ENCODE measurements around the gene CROCC2. TPM values are rescaled to one million over a fixed set of nuclear protein-coding genes. Genes with fewer than 3 reads are reported as not detected.

The CROCC2 gene
- polyA plus RNA-seq, 1 experiment: not detected

DNA sequence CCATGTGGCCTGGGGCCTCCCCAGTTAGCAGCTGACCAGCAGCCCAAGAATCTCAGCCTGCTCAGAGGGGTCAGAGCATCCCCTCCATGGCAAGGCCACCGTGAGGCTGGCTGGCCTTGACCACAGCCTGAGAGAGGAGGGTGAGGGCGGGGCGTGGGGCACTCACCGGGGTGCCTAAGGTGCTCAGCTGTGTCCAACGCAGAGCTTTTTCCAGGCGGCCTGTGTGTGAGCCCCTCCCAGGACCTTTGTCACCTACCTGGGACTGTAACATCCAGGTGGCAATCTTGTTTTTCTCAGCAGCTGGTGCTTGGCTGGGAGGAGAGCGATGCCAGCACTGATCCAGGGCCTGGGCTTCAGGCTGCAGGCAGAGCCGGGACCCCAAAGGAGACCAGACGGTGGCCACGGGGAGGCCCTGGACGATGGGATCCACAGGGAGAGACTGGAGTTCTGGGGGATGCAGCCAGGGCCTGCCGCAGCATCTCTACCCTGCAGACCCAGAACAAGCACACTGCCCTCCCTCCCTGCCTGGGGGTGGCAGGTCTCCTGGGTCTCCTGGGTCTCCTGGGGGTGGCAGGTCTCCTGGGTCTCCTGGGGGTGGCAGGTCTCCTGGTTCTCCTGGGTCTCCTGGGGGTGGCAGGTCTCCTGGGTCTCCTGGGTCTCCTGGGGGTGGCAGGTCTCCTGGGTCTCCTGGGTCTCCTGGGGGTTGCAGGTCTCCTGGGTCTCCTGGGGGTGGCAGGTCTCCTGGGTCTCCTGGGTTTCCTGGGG lies 104.6 kb downstream of the CROCC2 start:
- H3K4me3 ChIP-seq (ENCODE audit: low read depth, low read length): no peak overlapping the region; the same call in 1 of the 2 replicates
- TF ChIP-seq, protein P1, sequence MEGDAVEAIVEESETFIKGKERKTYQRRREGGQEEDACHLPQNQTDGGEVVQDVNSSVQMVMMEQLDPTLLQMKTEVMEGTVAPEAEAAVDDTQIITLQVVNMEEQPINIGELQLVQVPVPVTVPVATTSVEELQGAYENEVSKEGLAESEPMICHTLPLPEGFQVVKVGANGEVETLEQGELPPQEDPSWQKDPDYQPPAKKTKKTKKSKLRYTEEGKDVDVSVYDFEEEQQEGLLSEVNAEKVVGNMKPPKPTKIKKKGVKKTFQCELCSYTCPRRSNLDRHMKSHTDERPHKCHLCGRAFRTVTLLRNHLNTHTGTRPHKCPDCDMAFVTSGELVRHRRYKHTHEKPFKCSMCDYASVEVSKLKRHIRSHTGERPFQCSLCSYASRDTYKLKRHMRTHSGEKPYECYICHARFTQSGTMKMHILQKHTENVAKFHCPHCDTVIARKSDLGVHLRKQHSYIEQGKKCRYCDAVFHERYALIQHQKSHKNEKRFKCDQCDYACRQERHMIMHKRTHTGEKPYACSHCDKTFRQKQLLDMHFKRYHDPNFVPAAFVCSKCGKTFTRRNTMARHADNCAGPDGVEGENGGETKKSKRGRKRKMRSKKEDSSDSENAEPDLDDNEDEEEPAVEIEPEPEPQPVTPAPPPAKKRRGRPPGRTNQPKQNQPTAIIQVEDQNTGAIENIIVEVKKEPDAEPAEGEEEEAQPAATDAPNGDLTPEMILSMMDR (IDR thresholded peaks at IDR 0.05; ENCODE audit: insufficient read depth, low read depth, low read length): no peak
- ChIA-PET CTCF (interaction anchor here (0.6 to 1.7 kb wide), 4 partner anchors 10 to 186 kb away, joined by 3 to 14 read pairs (median 4); no protein-coding TSS in a partner anchor), POLR2A (interaction anchor here (0.6 kb wide), 1 partner anchor 477 kb away, joined by 4 read pairs; no protein-coding TSS in a partner anchor)
- DNase-seq (ENCODE audit: low read depth): no peak
- H3K36me3 ChIP-seq (ENCODE audit: control insufficient read depth, insufficient read depth, low read length): no peaks in the 10 kb centered on the region
- H3K27me3 ChIP-seq (ENCODE audit: control insufficient read depth, insufficient read depth, low read length): no peaks in the 10 kb centered on the region

DNA sequence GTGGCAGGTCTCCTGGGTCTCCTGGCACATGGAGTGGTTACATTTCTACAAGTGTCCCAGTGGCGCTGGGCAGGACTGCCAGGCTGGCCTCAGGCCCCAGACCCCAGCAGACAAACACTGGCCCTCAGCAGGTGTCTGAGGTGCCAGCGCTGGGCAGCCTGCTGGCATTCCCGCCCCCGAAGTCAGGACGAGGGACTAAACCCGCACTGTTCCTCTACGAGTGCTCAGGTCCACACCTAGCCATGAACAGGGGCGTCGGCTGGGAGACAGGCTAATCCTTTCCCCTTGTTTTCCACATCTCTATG lies 105.1 kb downstream of the CROCC2 start:
- ChIA-PET POLR2A (no interaction called here), CTCF (interaction anchor here (0.9 kb wide), 1 partner anchor 11 kb away, joined by 3 read pairs; no protein-coding TSS in a partner anchor)
- no peak for DNase-seq (ENCODE audit: low read depth)
- Histone ChIP-seq H3K27me3 (ENCODE audit: control insufficient read depth, insufficient read depth, low read length) (no peaks in the 10 kb centered on the region), H3K36me3 (ENCODE audit: control insufficient read depth, insufficient read depth, low read length) (no peaks in the 10 kb centered on the region), H3K4me3 (ENCODE audit: low read depth, low read length) (no peak overlapping the region)
- TF ChIP-seq, protein P1 (IDR thresholded peaks at IDR 0.05; ENCODE audit: insufficient read depth, low read depth, low read length): no peak

DNA sequence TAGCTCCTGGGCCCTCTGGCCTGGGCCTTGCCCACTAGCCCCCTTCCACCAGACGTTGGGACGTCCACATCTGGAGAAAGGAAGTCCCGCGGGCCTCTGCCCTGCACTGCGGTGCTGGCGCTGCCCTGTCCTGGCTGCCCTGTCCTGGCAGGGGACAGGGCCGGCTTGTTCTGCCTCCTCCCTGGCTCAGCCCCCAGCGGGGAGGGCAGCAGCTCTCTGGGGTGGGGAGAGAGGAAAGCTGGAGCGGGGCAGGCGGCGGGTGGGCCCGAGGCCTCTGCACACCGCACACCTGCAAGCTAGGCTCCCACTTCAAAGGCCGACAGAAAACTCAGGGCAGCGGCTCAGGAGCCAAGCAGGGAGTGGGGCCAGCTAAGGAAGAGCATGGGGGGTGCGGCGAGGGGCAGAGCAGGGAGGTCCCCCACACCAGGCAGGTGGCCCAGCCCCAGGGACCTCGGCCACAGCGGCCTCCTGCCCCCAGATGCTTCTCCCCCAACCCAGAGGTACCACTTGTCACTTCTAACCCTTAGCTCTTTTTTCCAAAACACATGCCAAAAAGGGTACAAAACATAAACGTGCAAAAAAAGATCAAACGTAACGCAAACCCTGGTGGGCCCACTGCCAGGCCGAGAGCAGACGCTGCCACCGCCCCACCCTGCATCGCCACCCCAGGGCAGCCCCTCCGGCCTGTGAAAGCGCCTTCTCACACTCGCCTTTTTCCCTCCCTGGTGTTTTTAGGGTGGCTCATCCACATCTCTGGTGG lies 105.8 kb downstream of the CROCC2 start:
- ChIA-PET POLR2A (no interaction called here), CTCF (interaction anchor here (0.9 kb wide), 1 partner anchor 10 kb away, joined by 3 read pairs; no protein-coding TSS in a partner anchor)
- H3K36me3 ChIP-seq (ENCODE audit: control insufficient read depth, insufficient read depth, low read length): no peaks in the 10 kb centered on the region
- no peak overlapping the region for H3K4me3 ChIP-seq (ENCODE audit: low read depth, low read length)
- H3K27me3 ChIP-seq (ENCODE audit: control insufficient read depth, insufficient read depth, low read length): no peaks in the 10 kb centered on the region
- TF ChIP-seq, protein P1 (IDR thresholded peaks at IDR 0.05; ENCODE audit: insufficient read depth, low read depth, low read length): no peak
- no peak for DNase-seq (ENCODE audit: low read depth)

DNA sequence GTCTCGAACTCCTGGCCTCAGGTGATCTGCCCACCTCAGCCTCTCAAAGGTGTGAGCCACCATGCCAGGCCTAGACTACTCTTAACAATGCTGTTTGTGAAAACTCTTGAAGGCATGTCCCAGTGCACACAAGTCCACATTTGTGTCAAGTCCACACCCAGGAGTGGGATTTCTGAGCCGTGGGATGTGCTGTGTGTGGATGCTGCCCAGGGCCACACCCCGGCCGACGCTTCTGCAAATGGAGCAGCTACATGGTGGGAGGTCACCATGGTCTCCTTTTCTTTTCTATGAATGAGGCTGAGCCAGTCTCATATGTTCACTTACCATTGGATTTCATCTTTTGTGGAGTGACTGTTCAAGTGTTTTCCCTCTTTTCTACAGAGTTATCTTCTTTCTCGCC lies 108.1 kb downstream of the CROCC2 start:
- ChIA-PET POLR2A (no interaction called here), CTCF (no interaction called here)
- no peaks in the 10 kb centered on the region for H3K27me3 ChIP-seq (ENCODE audit: control insufficient read depth, insufficient read depth, low read length)
- H3K36me3 ChIP-seq (ENCODE audit: control insufficient read depth, insufficient read depth, low read length): no peaks in the 10 kb centered on the region
- no peak for DNase-seq (ENCODE audit: low read depth)
- H3K4me3 ChIP-seq (ENCODE audit: low read depth, low read length): no peak overlapping the region
- TF ChIP-seq, protein P1 (IDR thresholded peaks at IDR 0.05; ENCODE audit: insufficient read depth, low read depth, low read length): no peak

DNA sequence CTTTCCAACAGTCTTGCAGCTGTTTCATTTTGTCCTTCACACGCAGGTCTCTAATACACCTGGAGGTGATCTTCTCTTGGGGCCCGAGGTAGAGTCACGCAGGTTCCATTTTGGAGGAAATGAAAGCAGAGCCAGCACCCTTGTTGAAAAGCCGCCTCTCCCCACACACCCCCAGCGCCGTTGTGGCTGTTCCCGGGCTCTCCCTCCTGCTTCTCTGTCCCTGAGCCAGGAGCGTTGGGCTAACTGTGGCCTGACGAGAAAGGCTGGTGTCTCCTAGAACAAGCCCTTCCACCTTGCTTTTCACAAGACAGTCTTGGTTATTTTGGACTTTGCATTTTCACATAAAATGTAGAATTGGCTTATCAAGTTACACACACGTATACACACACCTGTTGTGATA lies 108.6 kb downstream of the CROCC2 start:
- ChIA-PET CTCF (no interaction called here), POLR2A (no interaction called here)
- Histone ChIP-seq H3K36me3 (ENCODE audit: control insufficient read depth, insufficient read depth, low read length) (no peaks in the 10 kb centered on the region), H3K27me3 (ENCODE audit: control insufficient read depth, insufficient read depth, low read length) (no peaks in the 10 kb centered on the region), H3K4me3 (ENCODE audit: low read depth, low read length) (no peak overlapping the region)
- TF ChIP-seq, protein P1 (IDR thresholded peaks at IDR 0.05; ENCODE audit: insufficient read depth, low read depth, low read length): no peak
- DNase-seq (ENCODE audit: low read depth): no peak
